Coronary artery (tissue), 2 donors: ENCODE measurements around the gene CDH4.

Source experiments
- DNase-seq: peaks from one replicate; pipeline ENCODE4 v3.0.0-alpha.2; 2017; ENCODE audit warnings: low spot score
- H3K27ac ChIP-seq, 2 donors: fragments of 200-600 bp; sonication (generic); one replicate each; pipeline ENCODE4 v1.5.1; 2016 to 2019
- H3K4me3 ChIP-seq: fragments of 200-600 bp; sonication (generic); 2 replicates; pipeline ENCODE4 v1.5.1; 2016; ENCODE audit warnings: mild to moderate bottlenecking, moderate library complexity
- TF ChIP-seq, protein P1 (sequence below): fragments of 200-600 bp; sonication (generic); IDR thresholded peaks from one replicate; pipeline ENCODE4 v1.5.1; 2019; ENCODE audit warnings: antibody characterized with exemption

Gene CDH4

DNA sequence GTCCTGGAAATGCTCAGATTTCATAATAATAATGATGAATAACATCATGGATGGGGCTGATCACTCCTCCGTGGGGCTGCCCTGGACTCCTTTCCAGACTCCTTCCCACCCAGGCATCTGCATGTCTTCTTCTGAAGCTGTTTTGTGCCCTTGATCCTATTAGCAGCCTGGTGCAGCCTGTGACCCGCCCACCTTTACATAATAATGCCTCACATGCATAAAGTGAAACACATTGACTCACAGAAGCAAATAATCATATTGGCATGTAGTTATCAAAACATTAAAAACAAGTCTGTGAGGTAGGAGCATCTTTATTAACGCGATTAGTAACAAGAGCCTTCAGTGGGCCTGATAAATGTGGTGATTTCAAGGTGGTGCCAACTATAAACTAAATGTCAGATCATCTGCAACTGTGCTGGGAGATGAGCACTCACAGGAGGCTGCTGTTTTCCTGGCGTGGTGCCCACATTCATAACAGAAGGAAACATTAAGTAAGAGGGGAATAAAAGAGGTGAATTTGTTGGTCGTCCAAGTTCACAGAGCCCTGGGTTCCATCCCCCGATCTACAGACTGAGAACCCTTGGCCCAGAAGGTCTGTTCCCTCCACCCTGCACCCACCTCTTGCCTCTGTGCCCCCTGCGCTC is 344.7 kb downstream of the CDH4 start:
- no peak for DNase-seq
- TF ChIP-seq, protein P1, sequence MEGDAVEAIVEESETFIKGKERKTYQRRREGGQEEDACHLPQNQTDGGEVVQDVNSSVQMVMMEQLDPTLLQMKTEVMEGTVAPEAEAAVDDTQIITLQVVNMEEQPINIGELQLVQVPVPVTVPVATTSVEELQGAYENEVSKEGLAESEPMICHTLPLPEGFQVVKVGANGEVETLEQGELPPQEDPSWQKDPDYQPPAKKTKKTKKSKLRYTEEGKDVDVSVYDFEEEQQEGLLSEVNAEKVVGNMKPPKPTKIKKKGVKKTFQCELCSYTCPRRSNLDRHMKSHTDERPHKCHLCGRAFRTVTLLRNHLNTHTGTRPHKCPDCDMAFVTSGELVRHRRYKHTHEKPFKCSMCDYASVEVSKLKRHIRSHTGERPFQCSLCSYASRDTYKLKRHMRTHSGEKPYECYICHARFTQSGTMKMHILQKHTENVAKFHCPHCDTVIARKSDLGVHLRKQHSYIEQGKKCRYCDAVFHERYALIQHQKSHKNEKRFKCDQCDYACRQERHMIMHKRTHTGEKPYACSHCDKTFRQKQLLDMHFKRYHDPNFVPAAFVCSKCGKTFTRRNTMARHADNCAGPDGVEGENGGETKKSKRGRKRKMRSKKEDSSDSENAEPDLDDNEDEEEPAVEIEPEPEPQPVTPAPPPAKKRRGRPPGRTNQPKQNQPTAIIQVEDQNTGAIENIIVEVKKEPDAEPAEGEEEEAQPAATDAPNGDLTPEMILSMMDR: no peak
- H3K4me3 ChIP-seq: no peak overlapping the region
- no peak overlapping the region for H3K27ac ChIP-seq

DNA sequence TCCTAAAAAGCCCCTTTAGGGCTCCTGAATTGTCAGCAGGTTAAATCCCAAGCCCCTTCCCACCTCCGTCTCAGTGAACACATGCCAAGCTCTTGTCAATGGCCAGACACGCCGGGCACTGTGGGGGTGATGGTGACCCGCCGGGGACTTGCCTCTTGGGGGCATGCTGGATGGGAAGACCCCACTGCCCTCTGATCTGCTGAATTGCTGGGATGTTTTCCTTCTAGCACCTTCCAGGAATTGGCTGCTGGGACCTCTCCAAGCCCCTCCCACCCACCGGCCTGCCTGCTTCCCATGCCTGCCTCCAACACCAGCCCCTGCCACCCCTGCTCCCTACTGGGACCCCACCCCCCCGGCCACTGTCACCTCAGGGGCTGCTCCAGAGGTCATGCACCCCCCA is 345.9 kb downstream of the CDH4 start:
- Histone ChIP-seq H3K27ac (no peak overlapping the region), H3K4me3 (no peak overlapping the region)
- TF ChIP-seq, protein P1: no peak
- DNase-seq: no peak

DNA sequence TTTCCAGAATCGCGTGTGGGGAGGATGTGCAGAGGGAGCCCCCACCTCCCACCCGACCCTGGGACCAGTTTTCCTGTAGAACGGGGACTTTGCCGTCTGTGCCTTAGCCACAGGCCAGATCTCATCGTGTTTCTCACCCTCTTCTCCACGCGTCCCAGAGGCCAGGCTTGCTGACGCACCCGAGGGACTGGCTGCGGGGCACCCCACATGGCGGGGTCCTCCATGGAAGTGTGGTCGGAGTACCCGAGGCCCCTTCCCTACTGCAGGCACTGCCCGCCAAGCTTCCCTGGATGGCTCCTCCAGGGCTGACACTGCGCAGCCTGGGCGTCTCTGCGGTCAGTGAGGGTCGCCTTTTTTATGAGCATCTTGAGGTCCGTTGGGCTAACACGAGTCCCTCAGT is 346.5 kb downstream of the CDH4 start:
- Histone ChIP-seq H3K27ac (no peak overlapping the region), H3K4me3 (no peak overlapping the region)
- no peak for DNase-seq
- TF ChIP-seq, protein P1: no peak

DNA sequence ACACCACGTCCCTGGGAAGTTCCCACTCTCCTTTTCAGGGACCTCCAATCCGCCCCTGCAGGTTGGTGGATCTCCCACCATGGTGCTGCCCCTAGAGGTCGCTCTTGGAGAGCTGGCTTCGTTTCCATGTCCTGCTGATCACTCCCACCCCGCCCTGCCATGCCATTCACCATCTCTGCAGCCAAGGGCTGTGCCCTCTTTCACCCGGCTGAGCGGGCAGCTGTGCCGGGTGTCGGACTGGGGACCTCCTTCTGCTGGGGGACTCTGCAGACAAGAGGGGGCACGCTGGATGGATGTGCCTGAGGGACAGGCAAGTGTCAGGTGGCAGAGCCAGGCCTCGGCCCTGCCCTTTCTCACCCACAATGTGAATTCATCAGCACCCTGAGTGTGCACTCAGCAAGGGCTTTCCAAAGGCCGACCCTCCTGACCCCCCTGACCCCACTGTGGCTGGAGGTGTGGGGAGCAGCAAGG is 347.0 kb downstream of the CDH4 start:
- H3K4me3 ChIP-seq: no peak overlapping the region
- H3K27ac ChIP-seq: no peak overlapping the region
- TF ChIP-seq, protein P1: no peak
- no peak for DNase-seq

DNA sequence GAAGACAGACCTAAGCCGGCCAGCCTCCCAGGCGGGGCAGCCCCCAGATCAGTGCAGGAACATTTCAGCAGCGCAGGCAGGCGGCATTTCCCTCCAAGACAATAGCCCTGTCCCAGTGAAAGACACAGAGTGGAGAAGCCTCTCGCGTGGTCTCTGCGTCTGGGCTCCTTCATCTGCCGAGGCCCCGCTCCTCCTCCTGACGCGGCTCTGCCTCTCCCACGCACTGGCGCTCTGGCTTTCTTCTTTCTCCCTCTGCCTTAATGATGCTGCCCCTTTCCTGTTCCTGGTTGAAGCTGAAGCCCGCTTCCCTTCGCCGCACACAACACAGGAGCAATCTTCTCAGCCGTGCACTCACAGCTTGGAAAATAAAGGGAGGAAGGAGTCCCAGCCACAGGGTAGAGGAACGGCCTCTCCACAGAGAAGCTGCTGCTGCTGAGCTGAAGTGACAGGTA is 347.5 kb downstream of the CDH4 start:
- no peak for DNase-seq
- TF ChIP-seq, protein P1: no peak
- Histone ChIP-seq H3K27ac (no peak overlapping the region), H3K4me3 (no peak overlapping the region)

DNA sequence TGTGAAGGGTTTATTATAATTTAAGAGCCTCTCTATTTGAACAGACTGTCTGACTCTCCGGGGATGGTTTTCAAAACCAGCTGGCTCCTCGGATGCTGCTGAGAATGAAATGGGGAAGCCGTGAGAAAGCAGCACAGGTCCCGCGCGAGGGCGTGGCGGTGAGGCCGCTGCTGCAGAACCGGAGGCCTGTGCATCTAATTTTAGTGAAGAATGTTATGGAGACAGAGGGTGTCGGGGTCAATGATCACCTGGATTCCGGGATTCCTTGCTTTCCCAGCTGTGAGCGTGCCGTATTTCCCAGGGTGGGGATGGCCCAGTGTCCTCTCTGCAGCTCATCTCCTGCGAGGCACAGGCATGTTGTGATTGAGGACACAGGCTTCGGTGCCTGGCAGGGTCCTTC is 348.0 kb downstream of the CDH4 start:
- TF ChIP-seq, protein P1: no peak
- H3K4me3 ChIP-seq: no peak overlapping the region
- DNase-seq: no peak
- no peak overlapping the region for H3K27ac ChIP-seq

DNA sequence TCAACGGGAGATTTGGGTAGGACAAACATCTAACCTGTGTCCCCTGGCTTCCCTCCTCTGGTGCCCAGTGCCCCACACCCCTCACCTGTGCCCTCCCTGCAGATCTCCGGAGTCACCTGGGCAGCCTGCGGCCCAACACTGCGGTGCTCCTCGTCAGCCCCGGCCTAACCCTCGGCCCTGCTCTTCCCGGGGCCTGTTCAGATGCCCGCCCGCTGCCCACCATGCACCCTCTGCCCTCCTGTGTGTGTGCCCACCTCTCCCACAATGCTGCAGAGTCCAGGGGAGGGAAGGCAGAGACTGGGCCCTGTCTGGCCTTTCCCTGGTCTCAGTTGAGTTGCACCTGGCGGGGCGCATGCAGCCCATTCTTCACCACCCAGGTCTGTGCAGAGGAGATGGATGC is 349.3 kb downstream of the CDH4 start:
- Histone ChIP-seq H3K27ac (no peak overlapping the region), H3K4me3 (no peak overlapping the region)
- TF ChIP-seq, protein P1: no peak
- no peak for DNase-seq
